NAMALWA (cell line): ENCODE results near the gene ELN.
"Not testable (repeated sequence)": the region's sequence is repeated elsewhere in the genome, so short reads cannot be mapped to it uniquely, and the experiment has no call there.

Experiments
- DNase-seq: peaks from one replicate; pipeline ENCODE4 v3.0.0-alpha.2; 2015; ENCODE audit warnings: low spot score

The ELN gene

GRCh38 chr7:74027683-74028320 is at the start of gene ELN:
TSS of gene ELN (plus strand) at chr7:74028173. CDS start at chr7:74028188, 15 bp downstream.
- no peak for DNase-seq

- peak; percentile 85 for DNase-seq
These were observed 49.1 kb upstream of the ELN start for GRCh38 chr7:73978661-73979563.

- not testable (repeated sequence) for DNase-seq
These were observed 48.3 kb upstream of the ELN start for GRCh38 chr7:73979656-73980055.

DNA sequence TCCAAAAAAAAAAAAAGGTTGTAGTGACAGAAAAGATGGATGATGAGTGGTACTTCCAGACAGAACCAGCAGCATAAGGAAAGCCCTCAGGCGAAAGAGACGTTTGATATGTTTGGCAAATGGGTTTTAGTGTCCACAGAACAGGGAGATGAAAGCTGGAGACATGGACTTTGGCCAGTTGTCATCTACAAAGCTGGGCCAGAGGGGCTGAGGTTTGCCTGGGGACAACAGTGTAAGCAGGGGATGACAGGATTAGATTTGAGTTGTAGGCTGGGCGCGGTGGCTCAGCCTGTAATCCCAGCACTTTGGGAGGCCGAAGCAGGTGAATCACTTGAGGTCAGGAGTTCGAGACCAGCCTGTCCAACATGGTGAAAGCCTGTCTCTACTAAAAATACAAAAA is 47.8 kb upstream of the ELN start:
- no peak for DNase-seq

GRCh38 chr7:73981933-73982332 is 46.0 kb upstream of the ELN start:
- DNase-seq, result no peak

- no peak for DNase-seq
These were observed 44.4 kb upstream of the ELN start for GRCh38 chr7:73983437-73984164.

DNA sequence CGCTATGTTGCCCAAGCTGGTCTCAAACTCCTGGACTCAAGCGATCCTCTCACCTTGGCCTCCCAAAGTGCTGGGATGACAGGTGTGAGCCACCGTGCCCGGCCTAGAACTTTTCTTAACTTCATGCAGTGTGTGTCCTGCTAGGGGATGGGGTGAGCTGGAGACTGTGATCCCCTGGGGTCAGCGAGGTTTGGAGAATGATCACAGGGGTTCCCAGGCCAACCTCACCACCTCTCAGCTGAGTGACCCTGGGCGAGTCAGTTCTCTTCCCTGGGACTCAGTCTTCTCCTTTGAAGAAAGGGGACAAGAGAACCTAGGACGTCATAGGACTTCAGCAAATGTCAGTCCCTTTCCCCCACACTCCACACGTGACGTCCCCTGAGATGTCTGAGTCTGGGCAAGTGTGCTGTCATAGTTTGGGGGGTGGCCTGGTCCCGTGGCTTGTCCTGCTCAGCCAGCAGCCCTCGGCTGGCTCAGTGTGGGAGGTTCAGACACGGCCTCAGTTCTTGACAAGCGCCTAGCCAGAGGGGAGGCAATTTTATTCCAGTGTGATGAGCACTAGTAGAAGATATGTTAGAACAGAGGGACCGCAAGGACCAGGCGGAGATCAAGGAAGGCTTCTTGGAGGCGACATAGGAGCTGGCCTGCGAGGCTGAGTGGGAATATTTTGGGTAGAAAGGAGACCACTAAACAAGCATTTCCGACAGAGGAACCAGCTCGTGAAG is 43.3 kb upstream of the ELN start:
- no peak for DNase-seq

DNA sequence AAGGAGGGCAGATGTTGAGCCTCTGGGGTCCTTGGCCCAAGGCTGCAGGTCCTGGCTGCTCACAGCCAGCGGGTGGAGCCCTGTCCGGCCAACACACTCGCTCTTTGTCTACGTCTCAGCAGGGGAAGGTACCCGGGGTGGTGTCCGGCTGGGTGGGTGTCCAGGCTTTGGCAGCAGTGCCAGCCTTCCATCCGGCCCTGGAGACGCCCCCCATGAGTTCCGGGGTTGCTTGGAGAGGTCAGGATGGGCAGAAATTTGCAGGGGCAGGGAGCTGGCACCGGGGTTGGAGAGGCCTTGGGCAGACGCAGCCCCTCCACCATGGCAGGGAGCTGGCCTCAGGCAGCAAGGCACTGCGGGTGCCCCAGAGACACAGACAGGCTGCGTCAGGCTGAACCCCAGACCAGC is 42.2 kb upstream of the ELN start:
- DNase-seq, result no peak

- DNase-seq, result no peak
These were observed 41.8 kb upstream of the ELN start for GRCh38 chr7:73986158-73986631.

DNA sequence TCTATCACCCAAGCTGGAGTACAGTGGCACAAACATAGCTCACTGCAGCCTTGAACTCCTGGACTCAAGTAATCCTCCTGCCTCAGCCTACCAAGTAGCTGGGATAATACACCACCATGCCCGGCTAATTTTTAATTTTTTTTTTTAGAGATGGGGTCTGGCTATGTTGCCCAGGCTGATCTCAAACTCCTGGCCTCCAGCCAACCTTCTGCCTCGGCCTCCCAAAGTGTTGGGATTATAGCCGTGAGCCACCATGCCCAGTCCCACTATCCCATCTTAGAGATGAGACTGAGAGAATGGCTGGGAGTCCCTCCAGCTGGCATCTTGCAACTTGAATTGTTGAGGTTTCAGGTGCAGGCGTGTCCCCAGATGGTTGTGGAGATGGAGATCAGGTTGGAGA is 40.7 kb upstream of the ELN start:
- no peak for DNase-seq

GRCh38 chr7:73988197-73988596 is 39.8 kb upstream of the ELN start:
- no peak for DNase-seq

- no peak for DNase-seq
These were observed 36.4 kb upstream of the ELN start for GRCh38 chr7:73991522-73992100.

DNA sequence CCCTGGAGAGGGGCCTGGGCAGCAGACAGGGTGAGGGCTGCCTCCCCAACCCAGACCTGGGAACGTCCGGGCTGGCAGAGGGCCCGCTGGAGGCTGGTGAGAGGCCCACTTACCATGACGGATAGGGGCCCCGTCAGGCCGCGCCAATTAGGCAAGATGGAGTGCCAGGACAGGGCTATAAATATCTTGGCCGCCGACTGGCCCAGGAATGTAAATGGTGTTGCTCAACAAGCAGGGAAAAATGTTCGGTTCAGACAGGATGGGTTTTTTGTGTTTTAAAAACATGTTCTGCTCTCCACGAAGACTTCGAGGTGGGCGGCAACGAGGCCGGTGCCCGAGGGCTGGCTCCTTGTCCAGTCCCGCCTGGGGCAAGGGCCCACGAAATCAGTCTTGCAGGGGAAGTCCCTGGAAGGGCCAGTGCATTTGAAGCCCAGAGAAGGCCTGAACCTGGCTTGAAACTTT is 35.8 kb upstream of the ELN start:
- no peak for DNase-seq

DNA sequence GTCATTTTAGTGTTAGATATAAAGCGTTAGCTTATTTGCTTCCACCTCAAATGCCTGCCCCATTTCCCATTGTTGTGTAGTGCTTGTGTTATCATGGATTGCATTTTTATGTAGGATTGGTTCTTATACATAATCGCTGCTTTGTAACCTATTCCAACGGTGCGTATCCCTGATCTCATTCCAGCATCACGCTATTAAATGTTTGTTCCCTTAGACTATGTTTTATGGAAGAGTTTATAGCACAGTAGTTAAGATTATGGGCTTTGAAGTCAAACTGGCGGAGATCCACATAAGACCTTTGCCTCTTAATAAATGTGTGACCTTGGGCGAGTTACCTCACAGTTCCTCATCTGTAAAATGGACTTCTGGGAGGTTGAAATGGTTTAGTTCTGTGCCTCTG is 34.0 kb upstream of the ELN start:
- DNase-seq, result no peak

GRCh38 chr7:73994761-73995160 is 33.2 kb upstream of the ELN start:
- no peak for DNase-seq

- no peak for DNase-seq
These were observed 32.6 kb upstream of the ELN start for GRCh38 chr7:73995330-73995729.

DNA sequence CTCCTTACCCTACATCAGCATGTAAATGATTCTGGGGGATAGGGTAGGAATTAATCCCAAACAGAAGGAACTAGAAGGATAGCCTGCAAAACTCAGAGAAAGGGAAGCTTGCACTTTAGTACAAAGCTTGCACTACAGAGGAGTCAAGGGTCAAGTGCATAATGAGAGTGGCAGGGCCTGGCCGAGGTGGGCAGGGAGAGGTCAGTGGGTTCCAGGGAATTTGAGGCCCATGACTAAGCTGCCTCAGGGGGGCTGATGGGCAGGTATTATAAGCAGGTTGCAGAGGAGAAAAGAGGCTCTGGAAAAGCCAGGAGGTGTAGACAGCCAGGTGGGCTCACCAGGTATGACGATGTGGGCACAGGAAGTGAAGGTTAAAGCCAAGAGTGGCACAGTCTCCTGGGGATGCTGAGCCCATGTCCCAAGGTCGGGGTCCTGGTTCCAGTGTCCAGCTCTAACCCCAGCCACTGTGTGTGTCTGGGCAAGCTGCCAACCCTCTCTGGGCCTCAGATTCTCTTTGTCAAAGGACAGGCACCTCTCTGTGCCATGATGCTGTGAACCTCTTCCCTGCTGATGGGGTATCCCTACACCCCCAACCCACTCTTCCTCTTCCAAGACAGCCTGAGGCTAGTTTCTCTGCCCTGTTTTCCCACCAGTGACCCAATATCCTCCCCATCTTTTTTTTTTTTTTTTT is 32.0 kb upstream of the ELN start:
- DNase-seq, result no peak

- no peak for DNase-seq
These were observed 30.9 kb upstream of the ELN start for GRCh38 chr7:73997056-73997455.

- DNase-seq, result no peak
These were observed 28.1 kb upstream of the ELN start for GRCh38 chr7:73999664-74000435.

- no peak for DNase-seq
These were observed 27.4 kb upstream of the ELN start for GRCh38 chr7:74000489-74001149.
